Ammon's horn (tissue), 1 donor: ENCODE measurements around the gene PLAU.
"Not testable (repeated sequence)": the region's sequence is repeated elsewhere in the genome, so short reads cannot be mapped to it uniquely, and the experiment has no call there.

Source experiments
- DNase-seq: peaks from one replicate; pipeline ENCODE4 v3.0.0-alpha.2; 2016; ENCODE audit warnings: low spot score

PLAU gene

DNA sequence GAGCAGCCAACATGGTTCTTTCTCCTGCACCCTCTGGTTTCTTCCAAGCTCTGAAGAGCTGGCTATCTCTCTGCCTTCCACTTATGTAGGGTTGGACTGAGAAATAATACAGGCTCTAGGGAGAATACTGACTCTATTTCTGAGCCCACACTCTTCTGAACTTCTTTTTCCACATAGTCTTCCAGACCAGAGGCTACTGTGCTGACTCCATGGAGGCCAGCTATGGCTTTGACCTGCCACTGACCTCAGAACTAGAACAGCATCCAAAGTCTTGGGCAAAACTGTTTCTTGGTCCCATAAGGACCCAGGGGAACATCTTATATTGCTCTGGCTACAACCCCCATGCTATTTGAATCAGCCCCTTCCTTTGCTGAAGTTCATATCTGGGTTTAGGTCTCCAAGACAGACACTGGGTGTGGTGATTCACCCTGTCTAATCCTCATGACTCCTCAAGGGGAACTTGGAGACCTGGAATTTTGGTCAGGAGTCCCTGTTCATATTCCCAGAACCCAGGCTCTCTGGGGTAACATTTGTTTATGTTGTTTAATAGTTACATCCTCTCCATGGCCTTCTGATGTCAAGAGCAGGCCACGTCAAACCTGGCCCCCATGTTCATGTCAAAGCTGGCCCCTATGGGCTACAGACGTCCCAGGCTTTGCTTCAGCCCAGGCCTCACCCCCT is 12.1 kb upstream of the PLAU start:
- no peak for DNase-seq

- DNase-seq = no peak
Observed at GRCh38 chr10:73899423-73899822, 11.5 kb upstream of the PLAU start.

DNA sequence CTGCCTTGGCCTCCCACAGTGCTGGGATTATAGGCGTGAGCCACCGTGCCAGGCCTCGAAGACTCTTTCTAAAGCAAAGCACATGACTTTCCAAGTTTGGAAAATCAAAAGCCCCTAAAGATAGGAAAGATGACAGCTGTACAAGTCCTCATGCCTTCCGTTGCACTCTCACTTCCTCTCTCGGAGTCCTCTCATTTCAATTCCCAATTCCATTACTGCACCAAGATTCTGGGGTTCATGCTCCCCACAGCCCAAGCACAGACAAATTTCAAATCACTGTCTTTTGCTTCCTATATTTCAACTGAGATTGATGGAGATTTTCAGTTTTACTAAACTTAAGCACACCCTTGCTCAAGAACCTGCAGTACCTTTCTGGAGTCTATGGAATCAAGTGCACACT is 10.9 kb upstream of the PLAU start:
- DNase-seq = no peak

DNA sequence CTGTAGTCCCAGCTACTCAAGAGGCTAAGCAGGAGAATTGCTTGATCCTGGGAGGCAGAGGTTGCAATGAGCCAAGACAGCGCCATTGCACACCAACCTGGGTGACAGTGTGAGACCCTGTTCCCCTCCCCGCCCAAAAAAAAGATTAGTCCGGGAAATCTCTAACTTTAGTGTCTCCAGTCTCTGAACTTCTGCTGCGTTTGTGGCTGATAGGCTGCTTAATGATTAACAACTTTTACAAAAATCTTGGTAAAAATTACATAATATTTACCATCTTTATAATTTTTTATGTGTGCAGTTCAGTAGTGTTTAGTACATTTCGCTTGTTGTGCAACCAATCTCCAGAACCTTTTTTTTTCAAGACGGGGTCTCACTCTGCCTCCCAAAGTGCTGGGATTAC is 9.7 kb upstream of the PLAU start:
- no peak for DNase-seq

DNA sequence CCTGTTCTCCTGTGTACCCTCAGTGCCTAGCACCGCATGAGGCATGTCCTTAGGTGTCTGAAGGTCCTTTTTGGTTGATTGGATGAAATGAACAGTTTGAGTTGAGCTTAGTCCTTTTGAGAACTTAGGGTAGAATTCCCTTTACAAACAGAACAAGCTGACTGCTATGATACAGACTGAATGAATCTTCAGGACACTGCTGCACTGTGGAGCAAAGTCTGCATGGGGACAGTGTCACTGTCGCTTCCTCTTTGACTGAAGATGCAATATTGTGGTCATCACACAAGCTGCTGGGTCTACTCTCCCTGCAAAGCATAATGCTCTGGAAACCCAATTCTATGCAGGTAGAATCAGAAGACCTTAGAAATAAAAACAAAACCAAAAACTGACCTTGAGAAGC is 8.6 kb upstream of the PLAU start:
- no peak for DNase-seq

GRCh38 chr10:73905256-73906020 is 5.5 kb upstream of the PLAU start:
- no peak for DNase-seq

GRCh38 chr10:73906524-73907447 is 4.1 kb upstream of the PLAU start:
- no peak for DNase-seq

GRCh38 chr10:73907841-73908517 is 3.0 kb upstream of the PLAU start:
- peak; percentile 16 for DNase-seq

GRCh38 chr10:73908853-73909539 is 1.9 kb upstream of the PLAU start:
- no peak for DNase-seq

DNA sequence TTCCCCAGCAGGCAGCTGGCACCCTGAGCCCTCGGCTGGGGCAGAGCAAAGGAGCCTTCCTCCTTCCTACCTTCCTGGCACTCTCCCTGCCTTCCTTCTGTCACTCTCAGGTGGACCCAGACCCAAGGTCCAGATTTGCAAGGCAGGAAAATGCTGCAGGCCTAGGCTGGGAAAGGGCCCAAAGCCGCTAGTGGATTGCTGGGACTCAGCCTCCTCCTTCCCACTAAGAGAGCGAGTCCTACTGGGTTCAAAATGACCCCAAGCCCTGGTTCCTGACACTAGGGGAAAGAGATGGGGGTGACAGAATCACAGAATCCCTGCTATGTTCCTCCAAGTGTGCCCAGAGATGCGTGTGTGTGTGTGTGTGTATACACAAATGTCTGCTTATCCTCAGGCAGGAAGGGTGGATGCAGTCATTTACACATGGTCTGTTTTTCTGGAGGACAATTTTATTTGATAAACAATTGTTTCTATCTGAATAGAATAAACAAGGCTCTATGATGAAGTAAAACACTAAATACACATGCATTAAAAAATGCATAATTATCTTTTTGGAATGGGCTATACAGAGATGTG is 1.3 kb upstream of the PLAU start:
- no peak for DNase-seq

GRCh38 chr10:73910401-73910763 is 550 bp upstream of the PLAU start:
- DNase-seq = no peak

DNA sequence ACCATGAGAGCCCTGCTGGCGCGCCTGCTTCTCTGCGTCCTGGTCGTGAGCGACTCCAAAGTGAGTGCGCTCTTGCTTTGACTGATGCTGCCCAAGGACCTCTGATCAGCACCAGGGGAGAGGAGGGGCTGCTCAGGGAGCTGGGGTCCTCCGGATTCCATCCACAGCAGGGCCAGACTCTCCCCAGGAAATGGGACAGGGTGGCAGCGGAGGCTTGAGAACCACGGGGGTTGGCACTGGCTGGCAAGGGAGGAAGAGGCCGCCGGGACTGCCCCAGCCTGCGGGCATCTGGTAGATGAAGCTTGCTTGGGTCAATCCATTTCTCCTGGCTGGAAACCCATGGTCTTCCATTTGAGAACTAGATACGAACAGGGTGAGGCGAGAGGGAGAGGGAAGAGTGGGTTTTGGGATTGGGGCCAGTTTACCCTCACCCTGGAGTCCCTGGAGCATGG is 647 bp downstream of the PLAU start:
- no peak for DNase-seq

- no peak for DNase-seq
Observed at GRCh38 chr10:73914036-73914435, 3.1 kb downstream of the PLAU start.

DNA sequence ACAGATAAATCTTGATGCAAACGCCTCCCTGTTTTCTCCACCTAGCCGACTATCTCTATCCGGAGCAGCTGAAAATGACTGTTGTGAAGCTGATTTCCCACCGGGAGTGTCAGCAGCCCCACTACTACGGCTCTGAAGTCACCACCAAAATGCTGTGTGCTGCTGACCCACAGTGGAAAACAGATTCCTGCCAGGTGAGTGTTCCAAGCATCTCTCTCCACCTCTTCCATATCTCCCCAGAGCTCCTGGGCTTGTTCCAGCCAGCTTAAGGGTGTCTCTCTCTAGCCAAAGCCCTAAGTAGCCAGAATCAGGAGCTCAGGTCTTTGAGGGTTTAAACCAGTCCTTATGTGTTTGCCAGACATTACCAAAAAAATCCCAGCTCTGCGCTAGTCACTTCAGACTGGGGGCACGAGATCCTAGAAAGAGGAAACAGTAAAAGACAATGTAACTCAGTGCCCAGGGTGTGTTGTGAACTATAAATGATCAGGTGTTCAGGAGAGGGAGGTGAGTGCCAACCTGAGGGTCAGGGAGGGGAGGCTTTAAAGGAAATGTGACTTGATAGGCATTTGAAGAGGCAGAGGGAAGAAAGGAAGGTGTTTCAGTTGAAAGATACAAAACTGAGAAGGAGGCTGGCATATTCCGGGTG is 4.4 kb downstream of the PLAU start:
- no peak for DNase-seq

DNA sequence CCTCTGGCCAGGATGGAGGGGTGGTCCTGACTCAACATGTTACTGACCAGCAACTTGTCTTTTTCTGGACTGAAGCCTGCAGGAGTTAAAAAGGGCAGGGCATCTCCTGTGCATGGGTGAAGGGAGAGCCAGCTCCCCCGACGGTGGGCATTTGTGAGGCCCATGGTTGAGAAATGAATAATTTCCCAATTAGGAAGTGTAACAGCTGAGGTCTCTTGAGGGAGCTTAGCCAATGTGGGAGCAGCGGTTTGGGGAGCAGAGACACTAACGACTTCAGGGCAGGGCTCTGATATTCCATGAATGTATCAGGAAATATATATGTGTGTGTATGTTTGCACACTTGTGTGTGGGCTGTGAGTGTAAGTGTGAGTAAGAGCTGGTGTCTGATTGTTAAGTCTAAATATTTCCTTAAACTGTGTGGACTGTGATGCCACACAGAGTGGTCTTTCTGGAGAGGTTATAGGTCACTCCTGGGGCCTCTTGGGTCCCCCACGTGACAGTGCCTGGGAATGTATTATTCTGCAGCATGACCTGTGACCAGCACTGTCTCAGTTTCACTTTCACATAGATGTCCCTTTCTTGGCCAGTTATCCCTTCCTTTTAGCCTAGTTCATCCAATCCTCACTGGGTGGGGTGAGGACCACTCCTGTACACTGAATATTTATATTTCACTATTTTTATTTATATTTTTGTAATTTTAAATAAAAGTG is 6.0 kb downstream of the PLAU start:
- DNase-seq = no peak

GRCh38 chr10:73917566-73918305 is 6.8 kb downstream of the PLAU start:
- DNase-seq = no peak

DNA sequence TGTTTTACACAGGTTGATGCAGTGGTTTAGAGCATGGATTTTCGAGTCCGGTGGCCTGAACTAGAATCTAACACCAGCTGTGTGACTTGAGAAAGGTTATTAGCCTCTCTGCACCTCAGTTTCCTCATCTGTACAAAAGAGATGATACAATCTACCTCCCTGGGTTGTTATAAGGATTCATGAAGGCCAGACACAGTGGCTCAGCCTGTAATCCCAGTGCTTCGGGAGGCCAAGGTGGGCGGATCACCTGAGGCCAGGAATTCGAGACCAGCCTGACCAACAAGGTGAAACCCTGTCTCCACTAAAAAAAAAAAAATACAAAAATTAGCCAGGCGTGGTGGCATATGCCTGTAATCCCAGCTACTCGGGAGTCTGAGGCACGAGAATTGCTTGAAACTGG is 8.5 kb downstream of the PLAU start:
- DNase-seq = not testable (repeated sequence)

DNA sequence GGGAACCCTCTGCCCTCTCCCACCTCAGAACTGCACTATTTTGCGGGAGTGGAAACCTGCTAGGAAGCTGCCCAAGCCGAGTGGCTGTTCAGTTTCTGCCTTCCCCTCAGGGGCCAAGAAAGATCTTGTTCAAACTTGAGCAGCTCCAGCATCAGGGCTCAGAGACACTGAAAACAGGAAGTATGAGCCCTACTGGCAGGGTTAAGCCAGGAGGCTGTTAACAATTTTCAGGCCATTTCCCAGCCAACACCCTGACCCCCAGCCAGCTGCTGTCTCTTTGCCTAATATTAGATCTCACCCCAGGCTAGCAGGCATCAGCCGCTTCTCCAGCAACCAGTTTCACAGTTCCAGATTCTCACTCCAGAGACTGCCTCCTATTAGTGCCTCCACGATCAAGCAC is 9.2 kb downstream of the PLAU start:
- peak; percentile 50 for DNase-seq
